ENCODE results near the gene SH3BGRL.
A peak's percentile ranks its signal among the peaks of the same experiment; 100 is the strongest.

SH3BGRL gene

GRCh38 chrX:81201671-81202455 is at the start of gene SH3BGRL, which contains the start of gene HMGN5:
TSS of gene SH3BGRL (plus strand) at chrX:81202102. CDS start at chrX:81202201, 99 bp downstream.
TSS of gene HMGN5 (minus strand) at chrX:81201913. CDS start at chrX:81121549, 80,364 bp downstream.
- DNase-seq: peak; percentile 76

- DNase-seq: no peak
Observed at GRCh38 chrX:81168391-81168790, 33.5 kb upstream of the SH3BGRL start.

DNA sequence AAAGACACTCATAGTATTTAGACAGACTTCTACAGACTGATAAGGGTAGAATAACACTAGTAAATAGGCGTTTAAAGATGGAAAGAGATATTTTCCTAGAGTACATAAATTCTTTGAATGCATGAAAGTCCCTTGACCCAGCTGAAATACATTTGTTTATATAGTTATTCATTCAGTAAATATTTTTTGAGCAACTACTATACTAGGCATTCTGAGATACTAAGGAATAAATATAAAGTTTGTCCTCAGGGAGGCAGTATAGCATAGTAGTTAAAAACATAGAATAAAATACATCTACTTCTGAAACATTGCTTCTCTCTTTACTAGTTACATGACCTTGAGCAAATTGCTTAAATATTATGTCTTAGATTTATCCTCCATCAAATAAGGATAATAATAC is 27.6 kb upstream of the SH3BGRL start:
- DNase-seq: no peak

DNA sequence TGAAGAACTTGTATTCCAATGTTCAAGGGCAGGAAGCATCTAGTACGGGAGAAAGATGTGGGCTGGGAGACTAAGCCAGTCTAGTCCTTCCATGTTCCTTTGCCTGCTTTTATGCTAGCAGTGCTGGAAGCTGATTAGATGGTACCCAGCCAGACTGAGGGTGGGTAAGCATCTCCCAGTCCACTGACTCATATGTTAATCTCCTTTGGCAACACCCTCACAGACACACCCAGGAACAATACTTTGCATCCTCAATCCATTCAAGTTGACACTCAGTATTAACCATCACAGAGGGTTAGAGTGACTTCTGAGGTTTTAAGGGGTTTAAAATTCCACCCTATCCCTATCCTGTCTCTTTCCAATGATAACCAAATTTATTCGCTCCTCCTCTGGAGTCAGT is 6.6 kb upstream of the SH3BGRL start:
- DNase-seq: no peak

GRCh38 chrX:81195712-81196111 is 6.2 kb upstream of the SH3BGRL start:
- peak; percentile 58 for DNase-seq

- DNase-seq: no peak
Observed at GRCh38 chrX:81201071-81201470, 831 bp upstream of the SH3BGRL start.

DNA sequence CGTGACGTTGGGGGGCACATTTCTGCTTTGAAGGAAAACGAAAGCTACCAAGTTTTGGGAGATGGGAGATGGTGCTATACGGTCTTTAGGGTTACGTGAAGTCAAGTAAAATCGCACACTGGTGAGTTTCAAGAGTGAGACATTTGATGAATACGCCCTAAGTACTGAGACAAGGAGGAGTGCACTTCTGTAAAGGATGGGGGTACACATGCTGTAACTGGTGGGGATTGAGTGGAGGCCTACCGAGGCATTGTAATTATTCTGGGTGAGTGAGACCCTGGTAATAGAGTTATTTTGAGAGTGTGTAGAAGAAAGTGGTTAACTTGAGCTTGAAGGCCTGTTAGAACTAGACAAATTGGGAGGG is 536 bp downstream of the SH3BGRL start:
- DNase-seq: no peak

- no peak for DNase-seq
Observed at GRCh38 chrX:81202943-81203342, 1.0 kb downstream of the SH3BGRL start.

DNA sequence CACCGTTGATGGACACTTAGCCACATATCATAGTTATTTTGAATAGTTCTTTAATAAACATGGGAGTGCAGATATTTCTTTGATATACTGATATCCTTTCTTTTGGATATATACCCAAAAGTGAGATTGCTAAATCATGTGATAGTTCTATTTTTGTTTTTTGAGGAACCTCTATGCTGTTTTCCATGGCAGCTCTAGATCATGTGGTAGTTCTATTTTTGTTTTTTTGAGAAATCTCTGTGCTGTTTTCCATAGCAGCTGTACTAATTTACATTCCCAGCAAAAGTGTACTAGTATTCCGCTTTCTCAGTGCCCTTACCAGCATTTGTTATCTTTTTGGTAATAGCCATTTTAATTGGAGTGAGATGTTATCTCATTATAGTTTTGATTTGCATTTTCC is 3.6 kb downstream of the SH3BGRL start:
- no peak for DNase-seq

DNA sequence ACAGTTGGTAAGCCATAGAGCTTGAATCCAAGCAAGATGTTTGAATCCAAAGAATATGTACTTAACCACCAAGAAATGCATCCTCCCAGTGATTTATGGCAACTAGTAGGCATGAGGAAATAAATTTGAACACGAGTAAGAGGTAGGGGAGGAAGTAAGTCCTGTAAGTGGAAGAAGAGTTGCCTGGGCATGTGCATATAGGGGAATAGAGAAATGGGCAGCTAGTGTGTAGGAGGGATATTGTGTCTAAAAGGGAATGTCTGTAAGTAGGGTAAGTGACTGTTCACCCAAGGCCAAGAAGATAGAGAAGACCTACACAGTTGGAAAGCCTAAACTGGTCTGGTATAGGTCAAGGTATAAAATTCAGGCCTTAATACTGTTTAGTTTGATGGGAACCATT is 4.6 kb downstream of the SH3BGRL start:
- no peak for DNase-seq

DNA sequence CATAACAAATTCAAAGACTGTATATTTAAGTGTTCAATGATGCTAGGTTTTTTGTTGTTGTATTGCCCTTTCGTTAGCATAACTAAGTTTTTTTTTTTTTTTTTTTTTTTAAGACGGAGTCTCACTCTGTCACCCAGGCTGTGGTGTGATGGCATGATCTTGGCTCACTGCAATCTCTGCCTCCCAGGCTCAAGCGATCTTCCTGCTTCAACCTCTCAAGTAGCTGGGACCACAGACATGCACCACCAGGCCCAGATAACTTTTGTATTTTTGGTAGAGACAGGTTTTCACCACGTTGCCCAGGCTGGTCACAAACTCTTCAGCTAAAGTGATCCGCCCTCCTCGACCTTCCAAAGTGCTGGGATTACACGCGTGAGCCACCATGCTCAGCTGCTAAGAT is 7.0 kb downstream of the SH3BGRL start:
- DNase-seq: no peak

DNA sequence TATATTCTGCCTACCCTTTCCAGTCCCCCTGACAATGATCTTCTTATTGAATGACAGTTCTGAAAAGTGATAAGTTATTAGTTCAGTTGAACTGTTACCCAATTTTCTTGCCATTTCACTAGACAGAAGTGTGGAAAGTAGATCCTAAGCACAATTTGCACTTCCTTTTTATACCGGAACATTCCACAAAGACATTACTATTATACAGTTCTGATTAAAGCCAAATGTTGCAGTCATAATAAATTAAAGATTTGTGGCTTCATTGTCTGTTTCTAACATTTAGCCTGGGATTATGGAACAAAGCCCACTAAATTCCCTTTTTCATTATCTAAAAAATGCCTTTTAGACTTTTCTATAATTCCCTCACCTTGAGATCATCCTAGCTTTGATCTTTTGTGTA is 13.8 kb downstream of the SH3BGRL start:
- DNase-seq: no peak

DNA sequence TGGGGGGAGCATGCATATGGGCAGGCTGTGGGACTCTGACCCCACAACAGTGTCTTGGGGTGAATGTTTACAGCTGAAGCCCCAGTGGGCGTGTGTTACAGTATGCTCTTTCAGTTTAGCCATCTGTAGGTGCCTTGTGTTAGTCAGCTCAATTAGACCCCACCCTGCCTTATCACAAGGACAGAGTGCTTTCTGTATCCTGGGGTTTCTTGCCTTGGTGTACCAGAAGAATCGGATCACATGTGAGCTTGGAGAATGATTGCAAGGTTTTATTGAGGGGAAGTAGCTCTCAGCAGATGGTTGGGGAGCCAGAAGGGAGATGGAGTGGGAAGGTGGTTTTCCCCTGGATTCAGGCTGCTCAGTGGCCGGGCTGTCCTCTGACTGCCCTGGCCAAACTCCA is 27.3 kb downstream of the SH3BGRL start:
- no peak for DNase-seq

GRCh38 chrX:81229901-81230300 is 28.0 kb downstream of the SH3BGRL start:
- DNase-seq: no peak

DNA sequence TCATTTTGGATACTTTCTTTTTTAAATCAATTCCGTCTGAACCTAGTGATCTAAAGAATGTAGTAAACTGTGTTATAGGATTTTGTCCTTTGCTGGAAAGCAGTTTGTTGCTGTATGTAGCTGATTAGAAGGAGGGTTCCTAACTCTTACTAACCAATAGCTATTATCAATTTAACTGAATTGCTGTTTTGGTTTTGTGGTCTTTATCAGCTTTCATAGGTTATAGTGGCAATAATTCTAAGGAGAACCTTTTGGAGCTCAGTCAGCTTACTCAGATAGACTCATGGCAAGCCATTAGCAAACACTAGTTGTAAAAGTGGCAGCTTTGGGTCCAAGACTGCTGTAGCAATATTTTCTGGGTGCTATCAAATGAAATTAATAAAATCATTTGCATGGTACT is 29.6 kb downstream of the SH3BGRL start:
- no peak for DNase-seq

- no peak for DNase-seq
Observed at GRCh38 chrX:81232218-81232617, 30.3 kb downstream of the SH3BGRL start.

DNA sequence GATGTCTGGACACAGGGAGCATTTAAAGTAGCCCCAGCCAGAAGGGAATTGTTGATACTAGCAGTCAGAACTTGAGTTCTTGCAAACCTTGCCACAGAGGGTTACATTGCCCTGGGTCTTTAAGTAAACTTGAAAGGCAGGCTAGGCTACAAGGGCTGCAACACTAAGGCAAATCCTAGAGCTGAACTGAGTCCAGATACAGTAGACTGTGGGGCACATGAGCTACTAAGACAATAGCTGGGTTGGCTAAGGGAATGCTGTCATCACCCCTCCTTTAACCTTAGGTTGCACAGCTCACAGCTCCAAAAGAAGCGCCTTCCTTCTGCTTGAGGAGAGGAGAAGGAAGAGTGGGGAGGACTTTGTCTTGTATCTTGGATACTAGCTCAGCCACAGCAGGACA is 35.6 kb downstream of the SH3BGRL start:
- no peak for DNase-seq

GRCh38 chrX:81238166-81238565 is 36.3 kb downstream of the SH3BGRL start:
- no peak for DNase-seq

DNA sequence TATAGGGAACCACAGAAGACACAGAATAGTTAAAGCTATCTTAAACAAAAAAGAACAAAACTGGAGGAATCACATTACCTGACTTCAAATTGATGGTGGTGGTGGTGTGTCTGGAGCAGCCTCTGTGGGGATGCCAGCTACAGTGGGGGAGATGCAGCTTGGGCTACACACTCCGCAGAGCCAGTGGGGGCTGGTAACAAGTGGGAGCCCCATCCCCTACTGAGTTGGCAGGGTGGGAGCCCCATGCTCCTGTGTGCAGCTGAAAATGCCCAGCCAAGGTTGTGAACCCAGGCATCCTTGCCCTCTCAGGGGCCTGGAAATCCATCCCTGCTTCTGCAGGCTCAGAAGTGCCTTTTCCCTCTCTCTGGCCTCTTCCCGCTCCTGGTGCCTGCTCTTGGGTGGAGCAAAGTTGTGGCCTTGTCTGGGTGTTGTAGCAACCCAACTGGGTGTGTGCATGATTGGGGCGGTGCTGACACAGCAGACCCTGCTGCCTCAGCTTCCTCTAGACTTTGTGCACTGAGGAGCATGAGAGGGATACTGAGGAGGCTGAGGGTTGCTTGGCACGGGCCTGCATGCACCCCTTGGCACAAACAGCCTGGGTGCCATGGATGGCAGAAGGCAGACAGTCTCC is 38.9 kb downstream of the SH3BGRL start:
- DNase-seq: no peak

DNA sequence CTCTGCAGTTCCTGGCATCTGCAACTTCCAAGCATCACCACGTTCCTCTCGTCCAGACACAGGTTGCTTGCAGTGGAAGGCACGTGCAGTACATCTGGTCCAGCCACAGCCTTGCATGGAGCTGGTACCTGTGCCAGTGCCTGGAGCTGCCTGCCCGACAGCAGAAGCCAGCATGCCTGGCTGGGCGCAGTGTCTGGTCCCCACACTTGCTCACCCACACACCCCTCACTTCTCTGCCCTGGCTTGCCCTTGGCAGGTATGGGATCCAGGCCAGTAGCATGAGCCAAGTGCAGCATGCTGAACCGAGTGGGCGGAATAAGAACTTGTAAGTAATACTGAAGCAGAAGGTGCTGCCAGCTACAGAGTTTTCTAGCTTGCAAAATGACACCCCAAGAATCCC is 39.9 kb downstream of the SH3BGRL start:
- DNase-seq: no peak

- DNase-seq: no peak
Observed at GRCh38 chrX:81255876-81256275, 54.0 kb downstream of the SH3BGRL start.

DNA sequence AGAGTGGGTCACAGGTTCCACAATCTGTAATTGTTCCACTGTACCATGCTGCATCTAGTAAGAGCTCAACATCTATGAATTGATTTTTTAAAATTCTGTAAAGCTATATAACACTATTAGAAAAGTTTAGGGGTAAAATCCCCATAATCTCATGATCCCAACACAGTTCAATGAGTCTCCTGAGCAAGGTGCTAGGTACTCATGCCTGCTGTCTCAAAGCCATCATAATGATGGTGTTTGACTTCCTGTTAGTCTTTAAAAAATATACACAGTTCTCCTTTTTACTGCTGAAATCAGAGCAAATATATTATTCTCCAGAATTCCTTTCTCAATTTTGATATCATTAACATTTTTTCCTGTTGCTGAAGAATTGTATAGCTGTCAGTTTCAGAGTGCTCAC is 55.9 kb downstream of the SH3BGRL start:
- DNase-seq: no peak

DNA sequence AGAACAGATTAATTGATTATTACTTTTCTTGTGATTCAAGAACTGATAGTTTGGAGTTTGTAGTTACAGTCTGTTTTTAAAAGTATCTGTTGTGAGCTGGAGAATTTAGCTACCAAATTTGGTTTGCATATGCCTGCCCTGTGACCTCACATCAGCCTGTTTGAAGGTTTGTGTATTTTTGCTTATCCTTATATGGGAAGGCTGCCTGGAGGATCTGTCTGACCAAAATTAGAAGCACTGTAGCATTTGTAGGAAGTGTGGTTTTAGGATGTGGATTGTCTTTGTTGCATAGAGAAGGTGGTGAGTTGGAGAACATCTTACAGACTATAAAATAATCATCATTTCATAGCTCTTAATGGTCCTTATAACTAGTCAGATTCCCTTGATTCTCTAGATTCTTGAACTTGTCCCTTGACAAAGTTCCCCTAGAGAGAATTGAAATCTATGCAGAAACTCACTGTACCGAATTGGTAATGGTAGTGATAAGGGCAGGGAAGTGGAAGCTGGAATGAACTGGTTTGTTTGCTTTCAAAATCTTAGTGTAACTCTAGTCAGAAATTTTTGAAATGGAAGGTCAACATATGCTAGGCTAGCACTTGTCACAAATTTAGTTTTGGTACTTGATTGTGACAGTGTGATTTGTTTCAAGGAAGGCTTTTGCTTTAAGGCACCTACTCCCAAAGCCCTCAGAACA is 57.3 kb downstream of the SH3BGRL start:
- no peak for DNase-seq
